Natural killer cell (primary cell): ENCODE data around the gene TMEM130. TPM values are rescaled to one million over a fixed set of nuclear protein-coding genes. Genes with fewer than 3 reads are reported as not detected.

ENCODE experiments used
- ATAC-seq, 3 donors: fragments of 150-1000 bp in 2 of 3; fragments of 200-7000 bp in 1 of 3; cut with Tn5 transposase; 1 replicate in 1 of 3; 2 replicates in 2 of 3; pipeline ENCODE4 v1.10.0; 2021; ENCODE audit warnings: mild to moderate bottlenecking in 2 of 3, moderate library complexity in 2 of 3
- DNase-seq, 2 donors: peaks; one replicate each; pipeline versions ENCODE4 v3.0.0 to v3.0.0-alpha.2; 2013 to 2021; ENCODE audit warnings: mixed read lengths in 1 of 2
- H3K27ac ChIP-seq: one replicate; pipeline ENCODE4 v1.5.1; 2013; ENCODE audit warnings: mild to moderate bottlenecking, low read length
- H3K27me3 ChIP-seq: one replicate; pipeline ENCODE4 v1.6.1; 2013; ENCODE audit warnings: low read length; ENCODE audit not compliant: control insufficient read depth, insufficient read depth
- H3K36me3 ChIP-seq: one replicate; pipeline ENCODE4 v1.6.1; 2013; ENCODE audit warnings: low read length; ENCODE audit not compliant: control insufficient read depth, insufficient read depth
- H3K4me1 ChIP-seq: one replicate; pipeline ENCODE4 v1.6.1; 2013; ENCODE audit warnings: low read length; ENCODE audit not compliant: control insufficient read depth, insufficient read depth
- H3K4me3 ChIP-seq: one replicate; pipeline ENCODE4 v1.5.1; 2013; ENCODE audit warnings: low read length
- H3K9me3 ChIP-seq: one replicate; pipeline ENCODE4 v1.6.1; 2013; ENCODE audit warnings: low read length; ENCODE audit not compliant: control insufficient read depth, insufficient read depth
- H3K27ac Mint-ChIP-seq, 2 donors: one replicate each; pipeline ENCODE4 v1.8.0; 2022; ENCODE audit warnings: mild to moderate bottlenecking in 2 of 2, mixed read lengths in 2 of 2, moderate library complexity in 1 of 2
- H3K27me3 Mint-ChIP-seq, 2 donors: one replicate each; pipeline ENCODE4 v1.8.0; 2022; ENCODE audit warnings: low read depth in 2 of 2, mixed read lengths in 2 of 2
- H3K36me3 Mint-ChIP-seq: one replicate; pipeline ENCODE4 v1.8.0; 2022; ENCODE audit warnings: mixed read lengths
- H3K4me1 Mint-ChIP-seq, 2 donors: one replicate each; pipeline ENCODE4 v1.8.0; 2022; ENCODE audit warnings: mixed read lengths in 2 of 2
- H3K4me3 Mint-ChIP-seq: one replicate; pipeline ENCODE4 v1.8.0; 2022; ENCODE audit warnings: mild to moderate bottlenecking, moderate library complexity, mixed read lengths
- H3K9me3 Mint-ChIP-seq, 2 donors: one replicate each; pipeline ENCODE4 v1.8.0; 2022; ENCODE audit warnings: mixed read lengths in 2 of 2
- WGBS: methylation state at CpG from one replicate; pipeline ENCODE4 v1.1.7; 2013; ENCODE audit warnings: missing lambda C conversion rate; ENCODE audit not compliant: insufficient coverage; 5-methylcytosine and 5-hydroxymethylcytosine counted together
- intact Hi-C: fragments of 100-400 bp; cut with micrococcal nuclease; formaldehyde crosslinking; loops from one replicate; pipeline ENCODE4 v1.14.2; 2022
- total RNA-seq, 4 donors: library from RNA; stranded (reverse); fragments of 120-200 nt in 1 of 4; gene quantifications; one replicate each; pipeline versions ENCODE4 v1.2.3 to v1.2.4, GENCODE V29; 2013 to 2022
- TF ChIP-seq, protein P1 (sequence below): fragments of 200-600 bp; IDR thresholded peaks from one replicate; pipeline ENCODE4 v1.8.0; 2022; ENCODE audit warnings: antibody characterized with exemption

Gene TMEM130
- total RNA-seq, 3 donors from 2014 or later (not counting 1 experiment from before 2014, with no cell fraction given), result not detected

- Histone ChIP-seq H3K4me1 (no peaks in the 10 kb centered on the region), H3K36me3 (peaks cover 78% of the 10 kb centered on the region), H3K27ac (no peak overlapping the region), H3K9me3 (no peaks in the 10 kb centered on the region), H3K4me3 (no peak overlapping the region), H3K27me3 (no peaks in the 10 kb centered on the region)
- no peaks in the 10 kb centered on the region for H3K4me1 Mint-ChIP-seq
- intact Hi-C loops, result no loop called here
- H3K27ac Mint-ChIP-seq, result peak overlapping the region in 1 of 2 donors; percentile 10
- no peak overlapping the region for H3K4me3 Mint-ChIP-seq
- no peaks in the 10 kb centered on the region for H3K9me3 Mint-ChIP-seq
- H3K27me3 Mint-ChIP-seq, result no peaks in the 10 kb centered on the region
- ATAC-seq (no peak), DNase-seq (no peak)
- TF ChIP-seq, protein P1, sequence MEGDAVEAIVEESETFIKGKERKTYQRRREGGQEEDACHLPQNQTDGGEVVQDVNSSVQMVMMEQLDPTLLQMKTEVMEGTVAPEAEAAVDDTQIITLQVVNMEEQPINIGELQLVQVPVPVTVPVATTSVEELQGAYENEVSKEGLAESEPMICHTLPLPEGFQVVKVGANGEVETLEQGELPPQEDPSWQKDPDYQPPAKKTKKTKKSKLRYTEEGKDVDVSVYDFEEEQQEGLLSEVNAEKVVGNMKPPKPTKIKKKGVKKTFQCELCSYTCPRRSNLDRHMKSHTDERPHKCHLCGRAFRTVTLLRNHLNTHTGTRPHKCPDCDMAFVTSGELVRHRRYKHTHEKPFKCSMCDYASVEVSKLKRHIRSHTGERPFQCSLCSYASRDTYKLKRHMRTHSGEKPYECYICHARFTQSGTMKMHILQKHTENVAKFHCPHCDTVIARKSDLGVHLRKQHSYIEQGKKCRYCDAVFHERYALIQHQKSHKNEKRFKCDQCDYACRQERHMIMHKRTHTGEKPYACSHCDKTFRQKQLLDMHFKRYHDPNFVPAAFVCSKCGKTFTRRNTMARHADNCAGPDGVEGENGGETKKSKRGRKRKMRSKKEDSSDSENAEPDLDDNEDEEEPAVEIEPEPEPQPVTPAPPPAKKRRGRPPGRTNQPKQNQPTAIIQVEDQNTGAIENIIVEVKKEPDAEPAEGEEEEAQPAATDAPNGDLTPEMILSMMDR, result no peak
- 100% methylated on average over 5 of the region's 5 CpGs for WGBS
- H3K36me3 Mint-ChIP-seq, result peaks cover 28% of the 10 kb centered on the region
These were observed 37.8 kb upstream of the TMEM130 start for GRCh38 chr7:98907570-98907969.

DNA sequence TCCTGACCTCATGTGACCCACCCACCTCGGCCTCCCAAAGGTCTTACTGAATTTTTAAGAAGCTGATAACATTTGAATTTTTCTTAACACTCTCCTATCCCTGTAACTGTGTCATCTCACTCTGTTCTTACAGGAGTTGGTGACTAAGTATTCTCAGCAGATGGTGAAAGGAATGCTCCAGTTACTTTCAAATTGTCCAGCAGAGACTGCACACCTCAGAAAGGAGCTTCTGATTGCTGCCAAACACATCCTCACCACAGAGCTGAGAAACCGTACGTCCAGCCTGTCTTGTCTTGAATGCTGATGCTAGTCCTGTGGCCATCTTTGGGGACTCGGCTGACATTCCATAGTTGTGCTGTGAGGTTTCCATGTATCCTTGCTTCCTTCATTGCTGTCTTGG is 33.4 kb upstream of the TMEM130 start:
- H3K4me3 Mint-ChIP-seq, result no peak overlapping the region
- no peak overlapping the region for H3K27ac Mint-ChIP-seq
- peaks cover 43% of the 10 kb centered on the region for H3K36me3 Mint-ChIP-seq

GRCh38 chr7:98902523-98902922 is 32.7 kb upstream of the TMEM130 start:
- no peaks in the 10 kb centered on the region for H3K9me3 Mint-ChIP-seq
- Histone ChIP-seq H3K4me3 (no peak overlapping the region), H3K27me3 (no peaks in the 10 kb centered on the region), H3K27ac (no peak overlapping the region), H3K36me3 (peaks cover 82% of the 10 kb centered on the region), H3K9me3 (no peaks in the 10 kb centered on the region), H3K4me1 (no peaks in the 10 kb centered on the region)
- H3K36me3 Mint-ChIP-seq, result peaks cover 43% of the 10 kb centered on the region
- no peaks in the 10 kb centered on the region for H3K27me3 Mint-ChIP-seq
- H3K27ac Mint-ChIP-seq, result no peak overlapping the region
- intact Hi-C loops, result no loop called here
- ATAC-seq (no peak), DNase-seq (no peak)
- H3K4me3 Mint-ChIP-seq, result no peak overlapping the region
- 100% methylated on average over 2 of the region's 3 CpGs for WGBS
- H3K4me1 Mint-ChIP-seq, result no peaks in the 10 kb centered on the region
- TF ChIP-seq, protein P1, result no peak

More for the DNA sequence above, 33.4 kb upstream of the TMEM130 start:
- Mint-ChIP-seq H3K9me3 (no peaks in the 10 kb centered on the region), H3K27me3 (no peaks in the 10 kb centered on the region), H3K4me1 (no peaks in the 10 kb centered on the region)
- intact Hi-C loops, result no loop called here
- Histone ChIP-seq H3K9me3 (no peaks in the 10 kb centered on the region), H3K4me3 (no peak overlapping the region), H3K27ac (no peak overlapping the region), H3K4me1 (no peaks in the 10 kb centered on the region), H3K36me3 (peaks cover 79% of the 10 kb centered on the region), H3K27me3 (no peaks in the 10 kb centered on the region)
- TF ChIP-seq, protein P1, result no peak
- DNase-seq (no peak), ATAC-seq (no peak)
- 96% methylated on average over 4 of the region's 4 CpGs for WGBS

- H3K27me3 Mint-ChIP-seq, result no peaks in the 10 kb centered on the region
- H3K4me3 ChIP-seq, result no peak overlapping the region
- 100% methylated on average over 3 of the region's 3 CpGs for WGBS
- intact Hi-C loops, result no loop called here
- no peak overlapping the region for H3K27ac ChIP-seq
- H3K4me1 Mint-ChIP-seq, result no peaks in the 10 kb centered on the region
- no peak overlapping the region for H3K4me3 Mint-ChIP-seq
- H3K36me3 Mint-ChIP-seq, result peaks cover 48% of the 10 kb centered on the region
- H3K9me3 Mint-ChIP-seq, result no peaks in the 10 kb centered on the region
- H3K27me3 ChIP-seq, result no peaks in the 10 kb centered on the region
- no peak for ATAC-seq
- H3K9me3 ChIP-seq, result no peaks in the 10 kb centered on the region
- DNase-seq, result no peak
- H3K4me1 ChIP-seq, result no peaks in the 10 kb centered on the region
- peaks cover 90% of the 10 kb centered on the region for H3K36me3 ChIP-seq
- TF ChIP-seq, protein P1, result no peak
- H3K27ac Mint-ChIP-seq, result no peak overlapping the region
These were observed 31.0 kb upstream of the TMEM130 start for GRCh38 chr7:98900815-98901214.
